ENCODE data around the gene CHSY3.

- no peak for TF ChIP-seq CTCF (IDR thresholded peaks at IDR 0.05)
- TF ChIP-seq POLR2A (IDR thresholded peaks at IDR 0.05) = no peak
These were observed 163.8 kb downstream of the CHSY3 start for GRCh38 chr5:130068101-130068500.
